Measurements from ENCODE around the gene SLC38A7.

SLC38A7 gene, protein sequence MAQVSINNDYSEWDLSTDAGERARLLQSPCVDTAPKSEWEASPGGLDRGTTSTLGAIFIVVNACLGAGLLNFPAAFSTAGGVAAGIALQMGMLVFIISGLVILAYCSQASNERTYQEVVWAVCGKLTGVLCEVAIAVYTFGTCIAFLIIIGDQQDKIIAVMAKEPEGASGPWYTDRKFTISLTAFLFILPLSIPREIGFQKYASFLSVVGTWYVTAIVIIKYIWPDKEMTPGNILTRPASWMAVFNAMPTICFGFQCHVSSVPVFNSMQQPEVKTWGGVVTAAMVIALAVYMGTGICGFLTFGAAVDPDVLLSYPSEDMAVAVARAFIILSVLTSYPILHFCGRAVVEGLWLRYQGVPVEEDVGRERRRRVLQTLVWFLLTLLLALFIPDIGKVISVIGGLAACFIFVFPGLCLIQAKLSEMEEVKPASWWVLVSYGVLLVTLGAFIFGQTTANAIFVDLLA

DNA sequence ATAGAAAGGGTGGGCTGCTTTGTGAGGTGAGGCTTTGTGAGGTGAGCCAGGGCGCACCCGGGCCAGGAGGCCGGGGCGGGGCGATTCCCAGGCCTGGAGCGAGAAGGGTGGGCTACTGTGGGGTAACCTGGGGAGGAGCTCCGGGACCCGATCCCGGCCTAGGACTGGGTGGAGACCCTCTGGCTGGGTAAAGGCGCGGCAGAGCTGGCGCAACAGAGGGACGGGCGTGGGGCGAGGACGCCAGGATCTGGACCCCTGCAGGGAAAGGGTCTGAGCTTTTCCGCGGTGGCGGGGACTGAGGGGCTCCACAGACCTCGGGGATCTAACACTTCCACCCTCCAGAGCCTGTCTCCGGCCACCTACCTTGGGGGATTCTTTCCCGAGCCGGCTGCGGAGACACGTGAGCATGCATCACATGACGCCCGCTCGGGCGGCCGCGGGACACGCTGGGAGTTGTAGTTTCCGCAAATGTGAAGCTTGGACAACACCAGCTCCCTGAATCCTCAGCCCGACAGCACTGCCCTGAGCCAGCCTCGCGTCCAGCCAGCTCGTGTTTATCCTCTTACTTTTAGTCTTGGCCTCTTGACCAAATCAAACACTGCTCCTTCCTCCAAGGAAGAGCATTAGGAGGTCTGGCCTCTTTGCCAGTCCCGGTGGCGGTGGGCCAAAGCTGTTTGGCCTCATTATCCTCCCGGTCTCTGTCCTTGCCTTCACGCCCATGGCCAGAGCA lies at the start of gene SLC38A7:
TSS of gene SLC38A7 (minus strand) at position 417 of the 730 bp plus-strand sequence. CDS start 4,644 bp downstream, outside the sequence.
- in situ Hi-C loops (cut with MboI; ENCODE audit: low pct_unique_long_range_greater_than_20kb, low sequenced_read_pairs, unreplicated experiment) = no loop called here
- TF ChIP-seq, protein P1, sequence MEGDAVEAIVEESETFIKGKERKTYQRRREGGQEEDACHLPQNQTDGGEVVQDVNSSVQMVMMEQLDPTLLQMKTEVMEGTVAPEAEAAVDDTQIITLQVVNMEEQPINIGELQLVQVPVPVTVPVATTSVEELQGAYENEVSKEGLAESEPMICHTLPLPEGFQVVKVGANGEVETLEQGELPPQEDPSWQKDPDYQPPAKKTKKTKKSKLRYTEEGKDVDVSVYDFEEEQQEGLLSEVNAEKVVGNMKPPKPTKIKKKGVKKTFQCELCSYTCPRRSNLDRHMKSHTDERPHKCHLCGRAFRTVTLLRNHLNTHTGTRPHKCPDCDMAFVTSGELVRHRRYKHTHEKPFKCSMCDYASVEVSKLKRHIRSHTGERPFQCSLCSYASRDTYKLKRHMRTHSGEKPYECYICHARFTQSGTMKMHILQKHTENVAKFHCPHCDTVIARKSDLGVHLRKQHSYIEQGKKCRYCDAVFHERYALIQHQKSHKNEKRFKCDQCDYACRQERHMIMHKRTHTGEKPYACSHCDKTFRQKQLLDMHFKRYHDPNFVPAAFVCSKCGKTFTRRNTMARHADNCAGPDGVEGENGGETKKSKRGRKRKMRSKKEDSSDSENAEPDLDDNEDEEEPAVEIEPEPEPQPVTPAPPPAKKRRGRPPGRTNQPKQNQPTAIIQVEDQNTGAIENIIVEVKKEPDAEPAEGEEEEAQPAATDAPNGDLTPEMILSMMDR (IDR thresholded peaks at IDR 0.05; ENCODE audit: extremely low read depth, insufficient read depth, missing control alignments) = no peak
- DNase-seq (ENCODE audit: low spot score) = peak; percentile 91

DNA sequence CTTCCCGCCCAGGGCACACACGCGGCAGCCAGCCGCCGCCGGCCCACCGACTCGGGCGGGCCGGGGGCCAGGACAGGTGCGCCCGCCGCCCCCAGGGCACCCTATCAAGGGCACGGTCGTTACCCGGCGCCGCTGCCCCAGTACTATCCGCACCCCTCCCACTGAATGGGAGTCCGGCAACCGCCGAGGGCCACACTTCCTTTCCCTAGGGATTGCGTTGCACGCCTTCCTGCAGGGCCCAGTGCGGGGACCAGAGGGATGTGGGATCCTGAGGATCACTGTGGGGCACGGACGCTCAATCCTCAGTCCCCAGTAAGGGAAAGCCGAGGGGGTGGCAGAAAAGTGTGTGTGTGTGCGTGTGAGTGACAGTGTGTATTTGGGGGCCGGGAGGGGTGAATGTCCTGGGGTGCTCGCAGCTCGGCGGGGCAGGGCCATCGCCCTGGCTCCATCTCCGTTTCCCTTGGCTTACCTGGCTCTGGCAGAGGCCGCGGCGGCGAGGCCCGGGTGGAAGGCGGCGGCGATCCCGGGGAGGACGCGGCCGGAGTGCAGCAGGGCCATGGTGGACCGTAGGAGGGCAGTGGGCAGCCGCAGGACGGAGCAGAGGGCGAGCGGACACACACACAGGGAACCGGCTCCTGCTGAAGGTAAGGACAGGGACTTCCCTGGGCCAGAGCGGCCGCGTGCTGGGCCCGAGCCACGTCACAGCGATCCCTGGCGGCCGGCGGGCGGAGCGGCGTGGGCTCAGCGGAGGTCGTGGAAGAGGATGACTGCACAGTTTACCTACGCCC lies 49.3 kb upstream of the SLC38A7 start, which contains the start of gene GOT2:
TSS of gene GOT2 (minus strand) at position 646 of the 788 bp plus-strand sequence. CDS start at position 558, 88 bp downstream.
- DNase-seq (ENCODE audit: low spot score) = peak; percentile 89
- in situ Hi-C loops (cut with MboI; ENCODE audit: low pct_unique_long_range_greater_than_20kb, low sequenced_read_pairs, unreplicated experiment) = no loop called here
- TF ChIP-seq, protein P1 (IDR thresholded peaks at IDR 0.05; ENCODE audit: extremely low read depth, insufficient read depth, missing control alignments) = peak; percentile 99

DNA sequence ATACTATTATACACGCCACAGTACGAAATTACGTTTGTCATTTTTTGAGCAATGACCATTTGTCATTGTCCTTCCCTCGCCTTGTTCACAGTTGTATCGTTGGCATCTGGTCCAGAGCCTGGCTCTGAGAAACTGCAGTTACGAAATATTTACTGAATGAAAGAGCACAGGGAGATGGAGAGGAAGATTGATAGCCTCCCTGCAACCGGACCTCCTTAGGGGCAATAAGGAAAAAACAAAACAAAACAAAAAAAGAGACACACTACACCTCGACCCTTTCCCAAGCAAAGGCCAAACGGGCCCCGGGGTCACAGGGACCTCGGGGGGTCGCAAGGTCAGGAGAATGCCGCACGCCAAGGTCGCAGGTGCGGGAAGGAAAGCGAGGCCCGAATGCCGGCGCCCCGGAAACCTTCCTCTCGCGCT lies 48.7 kb upstream of the SLC38A7 start:
- TF ChIP-seq, protein P1 (IDR thresholded peaks at IDR 0.05; ENCODE audit: extremely low read depth, insufficient read depth, missing control alignments) = no peak
- no peak for DNase-seq (ENCODE audit: low spot score)
- in situ Hi-C loops (cut with MboI; ENCODE audit: low pct_unique_long_range_greater_than_20kb, low sequenced_read_pairs, unreplicated experiment) = no loop called here

DNA sequence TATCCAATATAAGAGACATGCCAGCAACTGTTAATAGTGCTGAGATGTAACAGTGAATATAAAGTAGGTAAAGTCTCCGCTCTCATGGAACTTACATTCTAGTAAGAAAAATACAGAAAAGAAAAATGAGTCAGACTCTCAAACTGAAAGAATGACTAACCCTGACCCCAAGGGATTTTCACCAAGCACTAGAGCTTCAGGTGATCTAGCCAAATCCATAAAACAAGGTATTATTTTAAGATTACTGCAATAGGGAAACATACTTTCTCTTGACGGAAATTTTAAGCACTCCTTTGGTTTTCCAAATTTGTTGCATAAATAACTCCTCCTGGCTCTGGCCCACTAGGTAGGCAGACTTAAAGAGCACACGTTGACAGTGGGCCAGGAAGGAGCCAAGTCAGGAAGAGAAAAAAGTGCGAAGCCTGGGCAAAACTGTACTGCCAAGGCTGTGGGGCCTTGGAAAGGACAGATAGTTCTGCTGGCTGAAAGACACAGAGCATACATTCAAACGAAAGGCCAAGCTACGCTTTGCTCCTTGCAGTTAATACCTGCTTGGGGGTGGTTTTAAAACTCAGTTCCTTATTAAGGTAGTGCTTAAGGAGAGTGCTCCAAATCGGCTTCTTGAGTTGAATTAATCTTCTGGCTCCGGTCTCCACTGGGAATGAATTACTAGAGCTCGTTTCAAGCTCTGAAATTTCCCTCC lies 48.1 kb upstream of the SLC38A7 start:
- TF ChIP-seq, protein P1 (IDR thresholded peaks at IDR 0.05; ENCODE audit: extremely low read depth, insufficient read depth, missing control alignments) = no peak
- in situ Hi-C loops (cut with MboI; ENCODE audit: low pct_unique_long_range_greater_than_20kb, low sequenced_read_pairs, unreplicated experiment) = no loop called here
- peak; percentile 57 for DNase-seq (ENCODE audit: low spot score)

DNA sequence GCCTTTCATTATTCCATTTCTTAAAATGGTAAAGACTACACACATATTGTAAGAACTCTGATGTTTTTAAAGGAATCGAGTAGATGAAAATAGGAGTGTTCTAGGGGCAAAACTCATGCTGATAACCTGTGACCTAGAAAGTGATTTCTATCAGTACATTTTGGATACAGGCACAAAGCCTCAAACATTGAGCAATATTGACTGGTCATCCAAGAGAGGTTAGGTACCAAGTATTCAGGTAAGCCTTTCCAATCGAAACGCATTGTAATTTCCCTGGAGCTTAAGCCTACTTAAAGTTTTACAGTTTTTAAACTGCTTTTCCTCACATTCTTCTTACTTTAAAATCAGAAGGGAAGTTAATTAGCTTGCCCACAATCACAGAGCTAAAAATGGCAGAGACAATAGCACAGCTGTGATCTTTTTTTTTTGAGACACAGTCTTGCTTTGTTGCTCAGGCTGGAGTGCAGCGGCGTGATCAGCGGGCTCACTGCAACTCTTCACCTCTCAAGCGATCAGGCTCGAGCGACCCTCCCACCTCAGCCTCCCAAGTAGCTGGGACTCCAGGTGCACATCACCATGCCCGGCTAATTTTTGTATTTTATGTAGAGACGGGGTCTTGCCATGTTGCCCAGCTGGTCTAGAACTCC lies 46.3 kb upstream of the SLC38A7 start:
- no peak for DNase-seq (ENCODE audit: low spot score)
- in situ Hi-C loops (cut with MboI; ENCODE audit: low pct_unique_long_range_greater_than_20kb, low sequenced_read_pairs, unreplicated experiment) = no loop called here
- TF ChIP-seq, protein P1 (IDR thresholded peaks at IDR 0.05; ENCODE audit: extremely low read depth, insufficient read depth, missing control alignments) = no peak

All from GM13977 (cell line).